Stimulated activated naive CD8-positive, alpha-beta T cell treated with anti-CD3 and anti-CD28 coated beads, Interleukin-15, amount 100 ng/mL, for 72 hours (primary cell): Measurements from ENCODE around the gene AGPAT3.

Source experiments
- ATAC-seq: fragments of 150-1000 bp; cut with Tn5 transposase; 2 replicates; pipeline ENCODE4 v1.10.0; 2021; ENCODE audit warnings: mild to moderate bottlenecking, moderate library complexity
- DNase-seq, 2 donors: peaks; one replicate each; pipeline ENCODE4 v3.0.0; 2021 to 2022
- H3K27ac Mint-ChIP-seq, 2 donors: one replicate each; pipeline ENCODE4 v1.8.0; 2022; ENCODE audit warnings: mild to moderate bottlenecking in 2 of 2, mixed read lengths in 2 of 2, moderate library complexity in 2 of 2
- H3K27me3 Mint-ChIP-seq: one replicate; pipeline ENCODE4 v1.8.0; 2022; ENCODE audit warnings: mixed read lengths
- H3K4me1 Mint-ChIP-seq: one replicate; pipeline ENCODE4 v1.8.0; 2022; ENCODE audit warnings: mild to moderate bottlenecking, mixed read lengths
- H3K4me3 Mint-ChIP-seq, 2 donors: one replicate each; pipeline ENCODE4 v1.8.0; 2022; ENCODE audit warnings: mild to moderate bottlenecking in 2 of 2, mixed read lengths in 2 of 2, moderate library complexity in 1 of 2
- H3K9me3 Mint-ChIP-seq, 2 donors: one replicate each; pipeline ENCODE4 v1.8.0; 2022; ENCODE audit warnings: mixed read lengths in 2 of 2

AGPAT3 gene

DNA sequence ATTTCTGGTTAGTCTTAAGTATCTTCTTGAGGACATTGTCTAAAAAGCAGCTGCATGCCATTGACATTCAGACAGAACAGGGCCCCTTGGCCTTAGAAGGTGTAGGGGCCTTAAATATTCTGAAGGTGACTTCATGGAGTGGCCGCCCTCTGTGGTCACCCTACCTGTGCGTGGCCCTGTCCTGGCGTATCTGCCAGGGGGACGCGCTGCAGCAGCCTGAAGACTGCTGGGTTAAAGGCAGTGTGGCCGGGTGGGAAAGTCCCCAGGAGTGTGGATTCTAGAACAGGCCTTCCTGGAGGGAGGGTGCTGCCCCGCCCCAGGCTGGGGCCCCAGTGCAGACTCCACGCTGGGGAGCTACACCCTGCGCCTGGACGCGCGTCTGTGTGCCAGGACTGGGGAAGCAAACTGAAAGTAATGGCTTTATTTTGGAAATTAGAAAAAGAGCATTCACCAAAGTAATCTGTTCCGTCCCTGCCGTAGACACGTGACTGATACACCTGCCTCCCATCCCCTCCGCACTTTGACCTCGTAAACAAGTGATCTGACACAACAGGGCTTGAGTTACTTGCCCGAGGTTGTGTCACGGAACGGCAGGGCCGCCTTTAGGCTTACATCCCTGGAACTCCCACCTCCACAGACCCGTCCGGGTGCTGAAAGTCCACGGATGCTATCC lies 1.8 kb downstream of the AGPAT3 start:
- ATAC-seq (peak; percentile 77), DNase-seq (peak; percentile 28 to 59)
- peaks cover 52% of the 10 kb centered on the region for H3K4me1 Mint-ChIP-seq
- peak overlapping the region; percentile 84 for H3K4me3 Mint-ChIP-seq
- H3K9me3 Mint-ChIP-seq, result no peaks in the 10 kb centered on the region
- H3K27ac Mint-ChIP-seq, result peak overlapping the region; percentile 85 to 89
- H3K27me3 Mint-ChIP-seq, result no peaks in the 10 kb centered on the region

DNA sequence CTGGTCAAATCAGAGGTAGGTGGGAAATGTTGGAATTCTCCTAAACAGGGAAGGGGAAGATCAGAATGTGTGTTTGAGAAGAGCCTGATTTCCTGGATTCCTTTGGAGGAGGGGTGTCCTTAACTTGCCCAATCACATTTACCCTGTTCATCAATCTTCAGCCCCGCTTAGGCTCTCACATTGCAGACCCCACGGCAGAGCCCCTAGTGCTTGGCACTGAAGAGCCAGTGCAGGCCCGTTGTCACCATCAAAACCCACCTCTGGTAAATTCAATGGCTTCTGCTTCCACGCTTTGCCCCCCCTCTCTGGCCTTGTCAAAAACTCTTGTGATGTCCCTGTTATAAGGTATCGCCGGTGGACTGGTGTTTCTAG lies 2.3 kb downstream of the AGPAT3 start:
- no peaks in the 10 kb centered on the region for H3K27me3 Mint-ChIP-seq
- no peaks in the 10 kb centered on the region for H3K9me3 Mint-ChIP-seq
- ATAC-seq (no peak), DNase-seq (no peak)
- H3K4me1 Mint-ChIP-seq, result peaks cover 55% of the 10 kb centered on the region
- H3K4me3 Mint-ChIP-seq, result peak overlapping the region; percentile 84
- H3K27ac Mint-ChIP-seq, result peak overlapping the region; percentile 52 to 85

DNA sequence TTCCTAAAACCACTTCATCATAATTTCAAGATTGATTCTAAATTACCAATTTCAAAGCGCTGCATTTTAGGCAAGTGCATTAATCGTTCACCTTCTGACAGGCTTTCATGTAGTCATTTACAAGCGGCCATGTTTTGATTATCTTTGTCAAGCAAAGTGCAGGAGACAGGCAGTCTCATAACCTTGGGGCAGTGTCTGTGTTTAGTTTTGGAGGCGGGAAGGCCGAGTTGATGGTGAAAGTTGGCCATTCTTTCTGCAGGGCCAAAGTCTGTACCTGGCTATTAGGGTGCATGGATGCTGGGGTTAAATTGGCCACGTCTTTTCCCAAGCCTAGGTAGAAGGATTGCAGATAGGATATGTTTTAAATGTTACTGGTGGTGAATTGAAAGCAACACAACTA lies 2.9 kb downstream of the AGPAT3 start:
- no peaks in the 10 kb centered on the region for H3K27me3 Mint-ChIP-seq
- no peak overlapping the region for H3K27ac Mint-ChIP-seq
- peak overlapping the region; percentile 84 for H3K4me3 Mint-ChIP-seq
- no peak for ATAC-seq
- peaks cover 61% of the 10 kb centered on the region for H3K4me1 Mint-ChIP-seq
- H3K9me3 Mint-ChIP-seq, result no peaks in the 10 kb centered on the region
- no peak for DNase-seq

DNA sequence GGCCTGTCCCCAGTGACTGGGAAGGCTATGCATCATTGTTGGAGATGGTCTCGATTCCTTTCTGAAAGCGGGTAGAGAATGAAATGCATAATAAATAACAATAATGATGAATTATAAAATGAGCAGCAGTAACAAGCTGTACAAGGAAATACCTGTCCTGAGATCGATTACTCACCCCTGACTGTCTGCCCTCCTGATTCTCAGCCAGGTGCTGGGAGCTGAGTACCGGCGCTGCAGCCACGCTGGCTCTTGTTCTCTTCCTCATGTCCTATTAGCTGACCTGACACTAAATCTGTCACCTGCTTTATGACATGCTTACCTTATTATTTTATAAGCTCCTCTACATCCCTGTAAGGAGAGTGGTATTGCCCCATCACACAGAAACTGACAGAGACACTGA lies 3.4 kb downstream of the AGPAT3 start:
- Mint-ChIP-seq H3K4me1 (peaks cover 66% of the 10 kb centered on the region), H3K4me3 (no peak overlapping the region), H3K27ac (no peak overlapping the region), H3K27me3 (no peaks in the 10 kb centered on the region), H3K9me3 (no peaks in the 10 kb centered on the region)
- ATAC-seq (no peak), DNase-seq (no peak)

DNA sequence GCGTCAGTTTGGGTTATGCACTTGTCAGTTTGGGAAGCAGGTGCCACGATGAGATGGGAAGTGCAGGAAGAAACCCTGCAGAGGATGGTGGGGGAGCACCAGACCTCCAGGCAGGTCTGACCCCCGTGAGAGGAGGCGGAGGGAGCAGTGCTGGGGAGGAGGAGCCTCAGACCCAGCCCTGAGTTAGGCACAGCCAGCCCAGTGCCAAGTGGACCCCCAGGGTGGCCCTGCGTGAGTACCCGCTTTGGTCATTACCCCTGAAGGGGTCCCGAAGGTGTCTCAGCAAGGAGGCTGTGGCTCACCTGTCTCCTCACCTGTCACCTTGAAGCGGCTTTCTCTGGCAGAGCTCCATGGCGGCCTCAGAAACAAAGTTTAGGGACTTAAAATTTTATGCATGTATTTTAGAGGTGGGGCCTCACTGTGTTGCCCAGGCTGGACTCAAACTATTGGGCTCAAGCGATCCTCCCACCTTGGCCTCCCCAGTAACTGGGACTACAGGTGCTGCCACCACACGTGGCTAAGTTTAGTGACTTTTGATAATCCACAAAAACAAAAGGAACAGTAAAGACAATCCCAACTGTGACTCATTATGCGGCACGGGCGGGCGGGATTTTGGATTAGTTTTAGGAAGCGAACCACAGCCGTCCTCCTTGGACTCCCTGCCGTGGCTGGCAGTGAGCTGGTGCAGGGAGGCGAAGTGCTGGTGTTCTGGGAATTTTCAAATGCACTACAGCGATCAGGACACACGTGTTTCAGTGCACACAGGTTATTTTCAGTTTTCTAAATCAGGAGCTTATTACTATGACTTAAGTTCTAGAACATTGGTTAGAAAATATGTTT lies 4.7 kb downstream of the AGPAT3 start:
- no peak overlapping the region for H3K27ac Mint-ChIP-seq
- DNase-seq (no peak), ATAC-seq (no peak)
- H3K27me3 Mint-ChIP-seq, result no peaks in the 10 kb centered on the region
- H3K9me3 Mint-ChIP-seq, result no peaks in the 10 kb centered on the region
- no peak overlapping the region for H3K4me3 Mint-ChIP-seq
- H3K4me1 Mint-ChIP-seq, result peaks cover 79% of the 10 kb centered on the region

DNA sequence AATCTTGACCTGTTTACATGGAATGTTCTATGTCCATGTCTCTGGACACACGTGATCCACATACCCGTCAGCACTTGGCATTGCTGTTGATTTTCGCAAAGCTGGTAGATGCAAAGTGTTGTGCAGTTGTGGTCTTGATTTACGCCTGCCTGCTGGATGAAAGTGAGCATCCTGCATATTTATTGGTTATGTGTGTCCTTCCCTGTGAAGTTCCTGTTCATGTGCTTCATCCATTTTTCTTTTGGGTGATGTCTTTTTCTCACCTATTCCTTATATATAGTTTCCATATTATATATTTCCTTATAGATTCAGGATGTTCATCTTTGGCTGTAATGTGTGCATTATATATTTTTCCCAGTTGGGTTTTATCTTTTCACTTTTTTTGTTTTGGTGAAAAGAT lies 6.5 kb downstream of the AGPAT3 start:
- Mint-ChIP-seq H3K4me1 (peaks cover 83% of the 10 kb centered on the region), H3K9me3 (peaks cover 0 to 5% of the 10 kb centered on the region in 2 donors), H3K4me3 (no peak overlapping the region), H3K27ac (no peak overlapping the region), H3K27me3 (no peaks in the 10 kb centered on the region)
- DNase-seq (no peak), ATAC-seq (no peak)

DNA sequence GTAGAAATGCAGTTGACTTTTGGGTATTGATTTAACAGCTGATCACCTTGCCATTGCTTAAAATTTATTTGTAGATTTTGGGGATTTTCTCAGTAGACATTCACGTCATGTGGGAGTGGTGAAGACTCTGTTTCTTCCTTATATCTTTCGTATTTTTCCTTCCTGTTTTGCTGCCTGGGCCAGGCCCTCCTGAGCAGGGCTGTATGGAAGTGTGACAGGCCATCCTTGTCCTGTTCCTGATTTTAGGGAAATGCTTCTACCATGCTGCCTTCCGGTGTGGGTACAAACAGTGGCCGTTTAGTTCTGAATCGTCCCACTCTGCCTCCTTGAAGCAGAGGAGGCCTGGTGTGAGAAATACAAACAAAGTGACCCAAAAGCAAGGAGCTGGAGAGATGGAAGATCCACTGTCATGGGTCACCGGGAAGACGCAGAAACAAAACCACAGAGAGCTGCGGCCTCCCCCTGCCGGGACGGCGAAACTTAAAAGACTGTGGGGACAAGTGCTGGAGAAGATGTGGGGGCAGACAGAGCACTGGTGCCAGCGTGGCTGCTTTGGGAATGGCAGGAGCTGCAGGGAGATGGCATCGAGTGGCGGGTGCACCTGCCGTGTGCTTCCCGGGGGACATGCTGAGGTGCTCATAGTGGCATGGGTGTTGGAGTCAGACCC lies 7.6 kb downstream of the AGPAT3 start:
- H3K4me3 Mint-ChIP-seq, result peak overlapping the region; percentile 23 to 31

DNA sequence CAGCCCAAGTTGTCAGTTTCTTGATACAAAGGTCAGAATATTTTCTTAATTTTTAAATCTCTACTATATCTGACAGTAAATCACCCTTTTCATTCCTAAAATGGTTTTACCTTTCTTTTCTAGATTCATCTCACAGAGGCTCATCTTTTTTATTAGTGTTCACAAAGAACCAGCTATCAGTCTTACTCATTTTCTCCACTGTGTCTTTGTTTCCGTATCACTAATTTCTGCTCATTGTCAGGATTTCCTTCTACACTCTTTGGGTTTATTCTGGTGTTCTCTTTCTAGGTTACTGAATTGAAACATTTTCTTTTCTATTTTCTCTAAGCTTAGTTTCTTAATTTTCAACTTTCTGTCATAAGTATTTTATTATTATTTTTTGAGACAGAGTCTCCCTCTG lies 8.7 kb downstream of the AGPAT3 start:
- peaks cover 80% of the 10 kb centered on the region for H3K4me1 Mint-ChIP-seq
- ATAC-seq, result peak; percentile 67

More for the DNA sequence above, 7.6 kb downstream of the AGPAT3 start:
- peaks cover 0 to 5% of the 10 kb centered on the region in 2 donors for H3K9me3 Mint-ChIP-seq
- H3K4me1 Mint-ChIP-seq, result peaks cover 80% of the 10 kb centered on the region
- DNase-seq (no peak), ATAC-seq (no peak)
- H3K27ac Mint-ChIP-seq, result peak overlapping the region in 1 of 2 donors; percentile 92
- no peaks in the 10 kb centered on the region for H3K27me3 Mint-ChIP-seq

DNA sequence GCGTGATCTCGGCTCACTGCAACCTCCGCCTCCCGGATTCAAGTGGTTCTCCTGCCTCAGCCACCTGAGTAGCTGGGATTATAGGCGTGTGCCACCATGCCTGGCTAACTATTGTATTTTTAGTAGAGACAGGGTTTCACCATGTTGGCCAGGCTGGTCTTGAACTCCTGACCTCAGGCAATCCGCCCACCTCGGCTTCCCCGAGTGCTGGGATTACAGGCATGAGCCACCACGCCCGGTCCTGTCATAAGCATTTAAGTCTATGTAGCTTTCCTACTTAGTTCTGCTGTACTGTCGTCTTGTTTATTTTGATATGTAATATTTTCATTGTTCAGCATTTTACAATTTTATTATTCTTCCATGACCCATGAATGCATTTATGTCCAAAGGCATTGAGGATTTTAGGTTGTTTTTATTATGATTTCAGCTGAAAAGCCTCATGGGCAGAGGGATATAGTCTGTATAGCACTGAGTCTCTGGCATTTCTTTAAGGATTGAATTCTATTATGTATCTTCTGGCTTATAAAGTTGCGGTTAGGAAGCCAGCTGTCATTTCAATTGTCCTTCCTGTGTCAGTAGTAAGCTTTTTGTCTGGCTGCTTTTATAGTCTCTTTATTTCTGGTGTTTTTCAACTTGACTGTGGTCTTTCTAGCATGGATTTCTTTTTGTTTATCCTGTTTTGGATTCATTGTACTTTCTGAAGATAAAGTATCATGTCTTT lies 9.2 kb downstream of the AGPAT3 start:
- Mint-ChIP-seq H3K27me3 (no peaks in the 10 kb centered on the region), H3K4me1 (peaks cover 75% of the 10 kb centered on the region), H3K4me3 (peak overlapping the region; percentile 3 to 8), H3K27ac (peak overlapping the region in 1 of 2 donors; percentile 63), H3K9me3 (peaks cover 0 to 5% of the 10 kb centered on the region in 2 donors)
- no peak for ATAC-seq
- DNase-seq, result no peak

More for the DNA sequence above, 8.7 kb downstream of the AGPAT3 start:
- H3K9me3 Mint-ChIP-seq, result peaks cover 0 to 5% of the 10 kb centered on the region in 2 donors
- H3K27me3 Mint-ChIP-seq, result no peaks in the 10 kb centered on the region
- DNase-seq, result no peak
- peak overlapping the region; percentile 59 to 63 for H3K27ac Mint-ChIP-seq
- peak overlapping the region; percentile 3 to 33 for H3K4me3 Mint-ChIP-seq

DNA sequence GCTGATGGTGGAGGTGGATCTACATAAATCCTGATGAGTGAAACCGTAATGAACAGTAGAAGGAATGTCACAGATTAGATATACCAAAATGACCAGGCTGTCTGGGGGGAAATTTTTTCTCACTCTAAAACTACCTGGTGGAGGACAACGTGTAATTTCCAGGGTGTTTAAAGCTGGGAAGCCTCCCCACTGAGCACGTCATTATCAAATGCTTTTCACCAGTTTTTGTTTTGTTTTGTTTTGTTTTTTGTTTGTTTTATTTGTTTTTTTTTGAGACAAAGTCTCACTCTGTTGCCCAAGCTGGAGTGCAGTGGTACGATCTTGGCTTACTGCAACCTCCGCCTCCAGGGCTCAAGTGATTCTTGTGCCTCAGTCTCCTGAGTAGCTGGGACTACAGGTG lies 11.6 kb downstream of the AGPAT3 start:
- DNase-seq (no peak), ATAC-seq (no peak)
- Mint-ChIP-seq H3K4me1 (peaks cover 80% of the 10 kb centered on the region), H3K9me3 (peaks cover 0 to 5% of the 10 kb centered on the region in 2 donors), H3K27ac (no peak overlapping the region), H3K4me3 (no peak overlapping the region), H3K27me3 (no peaks in the 10 kb centered on the region)

DNA sequence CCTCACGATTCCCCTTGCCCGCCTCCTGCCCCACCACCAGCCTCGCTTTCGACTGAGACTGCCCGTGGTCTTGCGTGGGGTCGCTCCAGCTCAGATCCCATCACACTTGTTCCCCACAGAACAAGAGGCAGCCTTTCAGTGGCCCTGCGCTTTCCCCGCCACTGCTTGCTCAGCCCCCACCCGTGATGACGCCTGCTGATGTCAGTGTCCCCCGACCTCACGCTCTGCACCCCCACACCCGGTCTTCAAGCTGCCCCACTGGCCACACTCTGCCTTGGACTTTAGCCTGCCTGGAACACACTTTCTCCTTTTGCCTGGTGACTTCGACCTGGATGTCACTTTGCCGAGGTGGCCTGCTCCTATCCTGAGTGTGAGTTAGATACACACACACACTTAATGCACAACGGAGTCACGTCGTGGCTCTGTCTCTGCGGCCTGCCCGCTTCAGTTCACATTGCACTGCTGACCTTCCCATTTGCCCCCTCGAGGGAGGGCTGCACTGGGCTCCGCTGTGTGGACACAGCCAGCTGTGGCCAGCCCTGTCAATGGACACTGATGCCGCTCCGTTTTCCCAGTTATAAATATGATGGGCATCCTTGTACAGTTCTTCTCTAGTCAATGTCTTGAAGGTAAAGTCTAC lies 13.0 kb downstream of the AGPAT3 start:
- ATAC-seq (no peak), DNase-seq (no peak)
- Mint-ChIP-seq H3K4me1 (peaks cover 79% of the 10 kb centered on the region), H3K4me3 (no peak overlapping the region), H3K27me3 (no peaks in the 10 kb centered on the region), H3K27ac (no peak overlapping the region), H3K9me3 (peaks cover 0 to 5% of the 10 kb centered on the region in 2 donors)

DNA sequence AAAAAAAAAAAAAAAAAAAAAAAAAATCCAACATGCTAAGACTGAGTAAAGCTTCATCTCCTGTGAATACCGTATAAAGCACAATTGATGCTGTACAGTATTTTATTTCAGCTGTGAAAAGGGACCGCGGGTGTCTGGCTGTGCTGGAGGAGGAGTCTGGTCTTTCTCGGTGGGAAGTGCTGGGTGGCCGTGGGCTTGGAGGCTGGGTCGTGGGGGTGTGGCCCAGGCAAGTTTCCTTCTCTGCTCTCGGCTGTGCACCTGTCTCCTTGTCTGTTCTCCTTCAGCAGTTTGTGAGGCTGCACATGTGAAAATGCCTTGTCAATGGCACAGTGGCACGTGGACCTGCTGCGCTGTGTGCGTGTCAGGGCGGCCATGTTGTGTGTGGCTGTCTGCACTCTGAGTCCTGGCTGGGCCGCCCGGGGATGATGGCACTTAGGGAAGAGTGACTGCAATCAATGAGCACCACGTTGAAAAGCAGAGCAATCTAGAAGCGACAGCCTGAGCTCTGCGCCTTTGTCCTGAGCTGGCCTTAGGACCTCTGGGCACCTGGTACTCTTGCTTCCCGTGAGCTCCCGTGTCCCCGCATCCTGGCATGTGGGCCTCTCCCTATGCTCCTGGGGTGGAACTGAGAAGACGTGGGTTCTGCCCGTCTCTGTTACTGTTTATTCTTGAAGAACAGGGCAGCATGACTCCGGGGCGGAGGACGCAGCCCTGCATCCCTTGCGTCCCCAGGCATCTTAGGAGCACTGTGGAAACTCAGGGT lies 14.5 kb downstream of the AGPAT3 start:
- H3K27ac Mint-ChIP-seq, result peak overlapping the region in 1 of 2 donors; percentile 15
- H3K27me3 Mint-ChIP-seq, result no peaks in the 10 kb centered on the region
- peaks cover 0 to 5% of the 10 kb centered on the region in 2 donors for H3K9me3 Mint-ChIP-seq
- no peak overlapping the region for H3K4me3 Mint-ChIP-seq
- ATAC-seq (no peak), DNase-seq (no peak)
- peaks cover 79% of the 10 kb centered on the region for H3K4me1 Mint-ChIP-seq

DNA sequence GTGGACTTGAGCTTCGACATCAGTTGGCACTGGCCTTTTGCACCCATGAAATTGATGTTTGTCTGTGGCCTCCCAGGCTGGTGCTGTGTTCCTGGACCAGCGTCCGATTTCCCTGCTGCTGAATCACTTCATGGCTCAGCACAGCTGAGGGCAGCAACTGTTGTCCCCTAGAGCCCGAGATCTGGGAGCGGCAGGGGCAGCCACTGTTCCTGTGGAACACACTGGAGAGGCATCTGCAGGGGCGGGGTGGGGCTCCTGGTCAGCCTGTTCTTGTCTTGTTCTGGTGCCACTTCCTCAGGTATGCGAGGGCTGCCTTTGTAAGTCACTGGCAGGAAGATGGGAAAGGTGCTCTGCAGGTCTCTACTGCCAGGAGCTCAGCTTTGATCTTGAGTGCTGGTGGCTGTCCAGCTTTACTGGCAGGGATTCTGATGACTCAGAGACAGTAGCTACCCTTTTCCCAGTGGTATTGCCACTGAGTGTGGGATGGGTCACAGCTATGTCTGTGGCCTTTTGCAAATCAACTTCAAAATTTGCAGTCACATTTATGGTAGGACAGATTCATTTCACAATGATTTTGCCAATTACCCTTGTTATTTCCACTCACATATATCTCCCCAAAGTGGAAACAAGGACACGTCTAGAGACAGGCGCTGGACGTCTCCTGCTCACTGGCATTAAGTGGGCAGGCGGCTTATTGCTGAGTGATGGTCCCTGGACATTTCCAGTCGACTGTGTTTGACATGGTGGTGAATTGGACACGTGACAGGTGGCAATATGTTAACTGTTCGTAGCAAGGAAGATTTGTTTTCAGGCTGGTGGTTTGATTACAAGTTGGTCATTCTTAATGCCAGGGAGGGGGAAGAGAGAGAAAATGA lies 15.3 kb downstream of the AGPAT3 start:
- no peak for DNase-seq

More for the DNA sequence above, 15.3 kb downstream of the AGPAT3 start:
- no peak for ATAC-seq
- Mint-ChIP-seq H3K4me1 (peaks cover 83% of the 10 kb centered on the region), H3K27ac (no peak overlapping the region), H3K27me3 (no peaks in the 10 kb centered on the region), H3K4me3 (no peak overlapping the region), H3K9me3 (peaks cover 0 to 2% of the 10 kb centered on the region in 2 donors)
